ENCODE results near the gene WDPCP.

GRCh38 chr2:63334910-63335309 is 253.4 kb downstream of the WDPCP start:
- no peak for TF ChIP-seq ZNF274 (IDR thresholded peaks at IDR 0.05; ENCODE audit: low read depth, low read length)
- no peak for TF ChIP-seq YY1 (IDR thresholded peaks at IDR 0.05; ENCODE audit: insufficient read depth, insufficient read length)
